Mucosa of descending colon (tissue), 3 donors: Measurements from ENCODE around the gene DLGAP1. TPM values are rescaled to one million over a fixed set of nuclear protein-coding genes. Genes with fewer than 3 reads are reported as not detected.

Source experiments
- ATAC-seq: fragments of 200-7000 bp; cut with Tn5 transposase; one replicate; pipeline ENCODE4 v1.9.1; 2020; ENCODE audit warnings: mild to moderate bottlenecking, moderate library complexity
- DNase-seq, 3 donors: peaks; one replicate each; pipeline ENCODE4 v3.0.0-alpha.2; 2020
- H3K36me3 ChIP-seq: fragments of 200-600 bp; one replicate; pipeline ENCODE4 v1.8.0; 2021; ENCODE audit warnings: low read depth, mild to moderate bottlenecking
- H3K4me1 ChIP-seq: fragments of 200-600 bp; one replicate; pipeline ENCODE4 v1.8.0; 2021; ENCODE audit warnings: low read depth, mild to moderate bottlenecking
- H3K4me3 ChIP-seq: fragments of 200-600 bp; one replicate; pipeline ENCODE4 v1.8.0; 2021; ENCODE audit warnings: mild to moderate bottlenecking
- H3K9me3 ChIP-seq: fragments of 200-600 bp; one replicate; pipeline ENCODE4 v1.8.0; 2021; ENCODE audit warnings: mild to moderate bottlenecking
- intact Hi-C, 2 donors: fragments of 100-400 bp; cut with DNase I in 1 of 2; cut with micrococcal nuclease in 1 of 2; formaldehyde crosslinking; loops; one replicate each; pipeline versions ENCODE4 v1.11.0 to v1.11.1; 2022; cut with DNase I, micrococcal nuclease
- total RNA-seq, 3 donors: library from RNA; stranded (reverse); fragmentation: NEBNext Ultra II Directional in 2 of 3; extraction: Animal tissue kit (Norgen Biotek cat#: 25700) in 2 of 3; gene quantifications; one replicate each; pipeline versions ENCODE4 v1.2.1 to v1.2.4, GENCODE V29; 2021 to 2023
- TF ChIP-seq, protein P1 (sequence below): fragments of 200-600 bp; IDR thresholded peaks from one replicate; pipeline ENCODE4 v1.8.0; 2022; ENCODE audit warnings: antibody characterized with exemption, mild to moderate bottlenecking
- donor health status: DM: no; HTN: no; CAD: no; lungs with moderate emphysema.
- donor health status: DM: no; HTN: no; CAD: no.
- donor health status: DM: no; HTN: yes; CAD: no.

The DLGAP1 gene
- total RNA-seq, 3 donors from 2014 or later, result 0.46 to 6.8 (median 4.1) TPM

DNA sequence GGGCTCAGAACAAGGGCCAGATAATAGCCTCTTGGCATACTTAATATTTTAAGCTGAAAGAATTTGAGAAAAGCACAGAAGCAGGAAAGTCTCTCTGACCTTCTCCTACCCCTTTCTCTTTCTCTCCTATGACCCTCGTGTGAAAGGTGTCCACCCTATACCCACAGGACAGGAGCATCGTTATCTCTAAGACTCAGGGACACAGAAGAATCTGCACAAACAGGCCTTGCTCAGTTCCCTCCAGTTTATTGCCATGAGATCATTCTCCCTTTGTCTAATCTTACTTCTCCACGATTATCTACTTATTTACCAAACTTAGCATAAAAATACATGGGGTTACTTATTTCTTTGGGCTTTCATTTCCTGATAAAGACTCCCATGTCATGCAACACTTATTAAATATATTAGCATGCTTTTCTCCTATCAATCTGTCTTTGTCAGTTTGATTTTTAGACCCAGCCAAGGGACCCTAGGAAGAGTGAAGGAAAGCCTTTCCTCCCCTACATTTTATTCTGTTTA, 370.7 kb downstream of the DLGAP1 start:
- no peak for ATAC-seq
- no peak for DNase-seq
- no peaks in the 10 kb centered on the region for H3K4me1 ChIP-seq
- intact Hi-C loops, result no loop called here
- TF ChIP-seq, protein P1, sequence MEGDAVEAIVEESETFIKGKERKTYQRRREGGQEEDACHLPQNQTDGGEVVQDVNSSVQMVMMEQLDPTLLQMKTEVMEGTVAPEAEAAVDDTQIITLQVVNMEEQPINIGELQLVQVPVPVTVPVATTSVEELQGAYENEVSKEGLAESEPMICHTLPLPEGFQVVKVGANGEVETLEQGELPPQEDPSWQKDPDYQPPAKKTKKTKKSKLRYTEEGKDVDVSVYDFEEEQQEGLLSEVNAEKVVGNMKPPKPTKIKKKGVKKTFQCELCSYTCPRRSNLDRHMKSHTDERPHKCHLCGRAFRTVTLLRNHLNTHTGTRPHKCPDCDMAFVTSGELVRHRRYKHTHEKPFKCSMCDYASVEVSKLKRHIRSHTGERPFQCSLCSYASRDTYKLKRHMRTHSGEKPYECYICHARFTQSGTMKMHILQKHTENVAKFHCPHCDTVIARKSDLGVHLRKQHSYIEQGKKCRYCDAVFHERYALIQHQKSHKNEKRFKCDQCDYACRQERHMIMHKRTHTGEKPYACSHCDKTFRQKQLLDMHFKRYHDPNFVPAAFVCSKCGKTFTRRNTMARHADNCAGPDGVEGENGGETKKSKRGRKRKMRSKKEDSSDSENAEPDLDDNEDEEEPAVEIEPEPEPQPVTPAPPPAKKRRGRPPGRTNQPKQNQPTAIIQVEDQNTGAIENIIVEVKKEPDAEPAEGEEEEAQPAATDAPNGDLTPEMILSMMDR, result no peak
- H3K4me3 ChIP-seq, result no peak overlapping the region
- H3K36me3 ChIP-seq, result no peaks in the 10 kb centered on the region
- H3K9me3 ChIP-seq, result no peaks in the 10 kb centered on the region

DNA sequence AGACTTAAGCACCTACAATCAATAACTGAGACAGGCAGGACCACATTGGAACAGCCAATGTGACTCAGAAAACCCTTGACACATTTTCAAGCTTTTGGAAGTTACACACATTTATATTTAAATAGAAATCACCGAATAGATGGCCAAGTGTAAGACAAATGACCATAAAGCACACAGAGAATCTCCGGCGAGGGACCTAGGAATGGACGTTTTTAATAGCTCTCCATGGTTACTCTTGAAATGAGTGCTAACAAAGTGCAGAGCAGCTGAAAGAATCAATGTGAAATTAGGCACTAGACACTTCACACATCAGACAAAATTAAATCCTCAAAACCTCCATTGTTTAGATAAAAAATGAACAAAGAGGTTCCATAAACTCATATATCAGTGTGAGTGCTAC, 376.9 kb downstream of the DLGAP1 start:
- TF ChIP-seq, protein P1, result no peak
- Histone ChIP-seq H3K4me1 (no peaks in the 10 kb centered on the region), H3K9me3 (no peaks in the 10 kb centered on the region), H3K4me3 (no peak overlapping the region), H3K36me3 (no peaks in the 10 kb centered on the region)
- ATAC-seq, result no peak
- DNase-seq, result no peak
- intact Hi-C loops, result no loop called here

DNA sequence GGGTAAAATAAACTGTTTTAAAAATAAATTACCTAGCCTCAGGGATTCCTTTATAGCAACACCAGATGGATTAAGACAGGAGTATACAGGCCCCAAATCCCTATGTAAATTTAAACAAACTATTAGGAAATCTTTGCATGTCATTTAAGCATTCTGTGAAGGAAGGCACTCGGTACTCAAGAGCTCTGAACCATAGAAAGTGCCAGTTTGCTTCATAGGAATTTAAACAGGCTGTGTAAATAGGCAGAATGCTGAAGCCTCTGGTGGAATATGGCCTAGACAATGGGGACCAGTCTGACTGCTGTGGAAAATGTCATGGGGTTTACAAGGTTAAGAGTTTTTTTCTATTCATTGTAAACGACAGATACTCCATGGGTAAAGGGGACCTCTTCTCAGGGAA, 377.4 kb downstream of the DLGAP1 start:
- Histone ChIP-seq H3K4me3 (no peak overlapping the region), H3K9me3 (no peaks in the 10 kb centered on the region), H3K36me3 (no peaks in the 10 kb centered on the region), H3K4me1 (no peaks in the 10 kb centered on the region)
- DNase-seq (no peak), ATAC-seq (no peak)
- TF ChIP-seq, protein P1, result no peak
- intact Hi-C loops, result no loop called here

DNA sequence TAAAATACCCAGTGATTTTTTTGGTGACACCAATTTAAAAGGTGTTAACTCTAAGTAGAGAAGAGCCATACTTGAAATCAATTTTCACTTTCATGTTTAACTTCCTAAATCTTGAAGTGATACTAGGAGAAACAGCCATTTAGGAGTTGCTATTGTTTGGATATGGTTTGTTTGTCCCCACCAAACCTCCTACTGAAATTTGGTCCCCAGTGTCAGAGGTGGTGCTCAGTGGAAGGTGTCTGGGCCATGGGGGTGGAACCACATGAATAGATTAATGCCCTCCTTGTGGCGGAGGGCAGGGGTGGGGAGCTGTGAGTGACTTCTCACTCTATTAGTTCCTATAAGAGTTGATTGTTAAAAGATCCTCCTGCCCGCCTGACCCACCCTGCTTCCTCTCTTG, 377.9 kb downstream of the DLGAP1 start:
- intact Hi-C loops, result no loop called here
- TF ChIP-seq, protein P1, result no peak
- ATAC-seq, result no peak
- no peaks in the 10 kb centered on the region for H3K9me3 ChIP-seq
- H3K4me1 ChIP-seq, result no peaks in the 10 kb centered on the region
- H3K4me3 ChIP-seq, result no peak overlapping the region
- DNase-seq, result no peak
- H3K36me3 ChIP-seq, result no peaks in the 10 kb centered on the region

DNA sequence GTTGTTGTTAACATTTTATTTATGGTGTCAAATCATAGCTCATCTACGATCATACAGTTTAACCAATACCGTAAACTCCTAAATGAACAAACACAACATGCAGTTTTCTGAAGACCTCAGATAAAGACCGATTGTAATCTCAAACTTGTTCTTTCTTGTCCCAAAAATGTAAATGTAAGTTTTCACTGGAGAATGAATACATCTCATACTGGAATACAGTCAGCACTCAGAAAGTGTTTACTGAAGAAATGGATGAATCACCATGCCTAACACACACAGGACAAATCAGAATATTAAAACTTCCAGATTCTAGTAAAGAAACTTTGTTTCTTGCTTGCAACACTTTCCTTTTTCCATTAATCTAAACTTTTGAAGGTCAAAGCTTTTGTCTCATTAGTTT, 380.5 kb downstream of the DLGAP1 start:
- Histone ChIP-seq H3K4me1 (no peaks in the 10 kb centered on the region), H3K36me3 (no peaks in the 10 kb centered on the region), H3K4me3 (no peak overlapping the region), H3K9me3 (no peaks in the 10 kb centered on the region)
- TF ChIP-seq, protein P1, result no peak
- no peak for DNase-seq
- intact Hi-C loops, result no loop called here
- ATAC-seq, result no peak

DNA sequence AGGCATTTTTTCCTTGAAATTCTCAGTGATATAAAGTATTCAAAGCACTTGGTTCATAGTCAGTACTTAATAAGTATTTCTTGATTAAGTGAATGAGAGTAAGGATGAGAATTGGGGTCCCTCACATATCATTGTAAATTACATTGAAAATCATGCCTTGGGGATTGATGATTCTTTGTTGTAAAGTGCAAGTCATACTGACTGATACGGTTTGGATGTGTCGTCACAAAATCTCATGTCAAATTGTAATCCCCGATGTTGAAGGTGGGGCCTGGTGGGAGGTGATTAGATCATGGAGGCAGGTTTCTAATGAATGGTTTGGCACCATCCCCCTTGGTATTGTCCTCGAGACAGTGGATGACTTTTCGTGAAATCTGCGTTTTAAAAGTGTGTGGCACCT, 385.9 kb downstream of the DLGAP1 start:
- TF ChIP-seq, protein P1, result no peak
- DNase-seq (no peak), ATAC-seq (no peak)
- intact Hi-C loops, result no loop called here
- no peaks in the 10 kb centered on the region for H3K4me1 ChIP-seq
- H3K36me3 ChIP-seq, result no peaks in the 10 kb centered on the region
- no peak overlapping the region for H3K4me3 ChIP-seq
- H3K9me3 ChIP-seq, result no peaks in the 10 kb centered on the region
